ENCODE results near the gene RFX8.
A peak's percentile ranks its signal among the peaks of the same experiment; 100 is the strongest.
"Not testable (repeated sequence)": the region's sequence is repeated elsewhere in the genome, so short reads cannot be mapped to it uniquely, and the experiment has no call there.

RFX8 gene

GRCh38 chr2:101473911-101474701, 806 bp downstream of the RFX8 start:
- Histone ChIP-seq H3K27ac (ENCODE audit: insufficient read depth, low read depth, low read length, poor library complexity, severe bottlenecking) (no peak overlapping the region), H3K27me3 (ENCODE audit: control insufficient read depth, insufficient read depth, low read length, poor library complexity, severe bottlenecking) (peaks cover 29% of the 10 kb centered on the region), H3K9me3 (ENCODE audit: control insufficient read depth, low read length) (no peaks in the 10 kb centered on the region), H3K4me1 (ENCODE audit: control insufficient read depth, insufficient read depth, low read length) (peaks cover 4% of the 10 kb centered on the region), H3K36me3 (ENCODE audit: control insufficient read depth, insufficient read depth, low read length) (no peaks in the 10 kb centered on the region), H3K4me3 (ENCODE audit: insufficient read depth, low read depth, low read length) (peak overlapping the region; percentile 47)
- WGBS, 2 experiments = 2% methylated on average over 92 of the region's 92 CpGs

- H3K36me3 ChIP-seq (ENCODE audit: control insufficient read depth, insufficient read depth, low read length) = no peaks in the 10 kb centered on the region
- H3K9me3 ChIP-seq (ENCODE audit: control insufficient read depth, low read length) = no peaks in the 10 kb centered on the region
- WGBS, 2 experiments = 57 to 62% methylated on average over 3 of the region's 3 CpGs
- H3K27ac ChIP-seq (ENCODE audit: insufficient read depth, low read depth, low read length, poor library complexity, severe bottlenecking) = no peak overlapping the region
- peaks cover 29% of the 10 kb centered on the region for H3K27me3 ChIP-seq (ENCODE audit: control insufficient read depth, insufficient read depth, low read length, poor library complexity, severe bottlenecking)
- peak overlapping the region; percentile 47 for H3K4me3 ChIP-seq (ENCODE audit: insufficient read depth, low read depth, low read length)
- no peaks in the 10 kb centered on the region for H3K4me1 ChIP-seq (ENCODE audit: control insufficient read depth, insufficient read depth, low read length)
Measured at GRCh38 chr2:101473591-101473910, 1.4 kb downstream of the RFX8 start.

GRCh38 chr2:101469863-101470262, 5.0 kb downstream of the RFX8 start:
- H3K4me1 ChIP-seq (ENCODE audit: control insufficient read depth, insufficient read depth, low read length) = peaks cover 12% of the 10 kb centered on the region
- WGBS, 2 experiments = 93 to 94% methylated on average over 4 of the region's 4 CpGs
- H3K9me3 ChIP-seq (ENCODE audit: control insufficient read depth, low read length) = no peaks in the 10 kb centered on the region
- peaks cover 23% of the 10 kb centered on the region for H3K27me3 ChIP-seq (ENCODE audit: control insufficient read depth, insufficient read depth, low read length, poor library complexity, severe bottlenecking)
- no peaks in the 10 kb centered on the region for H3K36me3 ChIP-seq (ENCODE audit: control insufficient read depth, insufficient read depth, low read length)
- H3K4me3 ChIP-seq (ENCODE audit: insufficient read depth, low read depth, low read length) = no peak overlapping the region
- H3K27ac ChIP-seq (ENCODE audit: insufficient read depth, low read depth, low read length, poor library complexity, severe bottlenecking) = no peak overlapping the region

- H3K36me3 ChIP-seq (ENCODE audit: control insufficient read depth, insufficient read depth, low read length) = no peaks in the 10 kb centered on the region
- H3K4me3 ChIP-seq (ENCODE audit: insufficient read depth, low read depth, low read length) = no peak overlapping the region
- H3K27ac ChIP-seq (ENCODE audit: insufficient read depth, low read depth, low read length, poor library complexity, severe bottlenecking) = no peak overlapping the region
- 42 to 45% methylated on average over 4 of the region's 4 CpGs for WGBS, 2 experiments
- H3K27me3 ChIP-seq (ENCODE audit: control insufficient read depth, insufficient read depth, low read length, poor library complexity, severe bottlenecking) = no peaks in the 10 kb centered on the region
- H3K9me3 ChIP-seq (ENCODE audit: control insufficient read depth, low read length) = no peaks in the 10 kb centered on the region
- H3K4me1 ChIP-seq (ENCODE audit: control insufficient read depth, insufficient read depth, low read length) = peaks cover 12% of the 10 kb centered on the region
Measured at GRCh38 chr2:101467306-101467705, 7.6 kb downstream of the RFX8 start.

- no peak overlapping the region for H3K27ac ChIP-seq (ENCODE audit: insufficient read depth, low read depth, low read length, poor library complexity, severe bottlenecking)
- no peak overlapping the region for H3K4me3 ChIP-seq (ENCODE audit: insufficient read depth, low read depth, low read length)
- H3K36me3 ChIP-seq (ENCODE audit: control insufficient read depth, insufficient read depth, low read length) = no peaks in the 10 kb centered on the region
- H3K9me3 ChIP-seq (ENCODE audit: control insufficient read depth, low read length) = no peaks in the 10 kb centered on the region
- no peaks in the 10 kb centered on the region for H3K27me3 ChIP-seq (ENCODE audit: control insufficient read depth, insufficient read depth, low read length, poor library complexity, severe bottlenecking)
- peaks cover 12% of the 10 kb centered on the region for H3K4me1 ChIP-seq (ENCODE audit: control insufficient read depth, insufficient read depth, low read length)
- 94 to 96% methylated on average over 3 of the region's 3 CpGs for WGBS, 2 experiments
Measured at GRCh38 chr2:101466426-101466825, 8.5 kb downstream of the RFX8 start.

GRCh38 chr2:101464841-101465240, 10.1 kb downstream of the RFX8 start:
- Histone ChIP-seq H3K27ac (ENCODE audit: insufficient read depth, low read depth, low read length, poor library complexity, severe bottlenecking) (no peak overlapping the region), H3K9me3 (ENCODE audit: control insufficient read depth, low read length) (no peaks in the 10 kb centered on the region), H3K4me3 (ENCODE audit: insufficient read depth, low read depth, low read length) (no peak overlapping the region), H3K27me3 (ENCODE audit: control insufficient read depth, insufficient read depth, low read length, poor library complexity, severe bottlenecking) (no peaks in the 10 kb centered on the region), H3K36me3 (ENCODE audit: control insufficient read depth, insufficient read depth, low read length) (no peaks in the 10 kb centered on the region), H3K4me1 (ENCODE audit: control insufficient read depth, insufficient read depth, low read length) (peaks cover 12% of the 10 kb centered on the region)
- 75 to 84% methylated on average over 1 of the region's 1 CpG for WGBS, 2 experiments

- no peak overlapping the region for H3K27ac ChIP-seq (ENCODE audit: insufficient read depth, low read depth, low read length, poor library complexity, severe bottlenecking)
- no peaks in the 10 kb centered on the region for H3K27me3 ChIP-seq (ENCODE audit: control insufficient read depth, insufficient read depth, low read length, poor library complexity, severe bottlenecking)
- WGBS, 2 experiments = 89 to 90% methylated on average over 9 to 11 of the region's 11 CpGs
- H3K9me3 ChIP-seq (ENCODE audit: control insufficient read depth, low read length) = no peaks in the 10 kb centered on the region
- no peak overlapping the region for H3K4me3 ChIP-seq (ENCODE audit: insufficient read depth, low read depth, low read length)
- H3K4me1 ChIP-seq (ENCODE audit: control insufficient read depth, insufficient read depth, low read length) = peaks cover 12% of the 10 kb centered on the region
- no peaks in the 10 kb centered on the region for H3K36me3 ChIP-seq (ENCODE audit: control insufficient read depth, insufficient read depth, low read length)
Measured at GRCh38 chr2:101463911-101464641, 10.8 kb downstream of the RFX8 start.

- Histone ChIP-seq H3K36me3 (ENCODE audit: control insufficient read depth, insufficient read depth, low read length) (no peaks in the 10 kb centered on the region), H3K4me3 (ENCODE audit: insufficient read depth, low read depth, low read length) (no peak overlapping the region), H3K27me3 (ENCODE audit: control insufficient read depth, insufficient read depth, low read length, poor library complexity, severe bottlenecking) (no peaks in the 10 kb centered on the region), H3K9me3 (ENCODE audit: control insufficient read depth, low read length) (no peaks in the 10 kb centered on the region), H3K4me1 (ENCODE audit: control insufficient read depth, insufficient read depth, low read length) (peaks cover 12% of the 10 kb centered on the region), H3K27ac (ENCODE audit: insufficient read depth, low read depth, low read length, poor library complexity, severe bottlenecking) (no peak overlapping the region)
- WGBS, 2 experiments = 90 to 91% methylated on average over 8 of the region's 8 CpGs
Measured at GRCh38 chr2:101463421-101463820, 11.5 kb downstream of the RFX8 start.

- no peaks in the 10 kb centered on the region for H3K9me3 ChIP-seq (ENCODE audit: control insufficient read depth, low read length)
- no peak overlapping the region for H3K4me3 ChIP-seq (ENCODE audit: insufficient read depth, low read depth, low read length)
- no peaks in the 10 kb centered on the region for H3K4me1 ChIP-seq (ENCODE audit: control insufficient read depth, insufficient read depth, low read length)
- no peaks in the 10 kb centered on the region for H3K36me3 ChIP-seq (ENCODE audit: control insufficient read depth, insufficient read depth, low read length)
- 85 to 93% methylated on average over 1 to 2 of the region's 2 CpGs for WGBS, 2 experiments
- no peaks in the 10 kb centered on the region for H3K27me3 ChIP-seq (ENCODE audit: control insufficient read depth, insufficient read depth, low read length, poor library complexity, severe bottlenecking)
- no peak overlapping the region for H3K27ac ChIP-seq (ENCODE audit: insufficient read depth, low read depth, low read length, poor library complexity, severe bottlenecking)
Measured at GRCh38 chr2:101461381-101461780, 13.5 kb downstream of the RFX8 start.

GRCh38 chr2:101454408-101454807, 20.5 kb downstream of the RFX8 start:
- H3K9me3 ChIP-seq (ENCODE audit: control insufficient read depth, low read length); H3K27ac ChIP-seq (ENCODE audit: insufficient read depth, low read depth, low read length, poor library complexity, severe bottlenecking); H3K4me1 ChIP-seq (ENCODE audit: control insufficient read depth, insufficient read depth, low read length); H3K4me3 ChIP-seq (ENCODE audit: insufficient read depth, low read depth, low read length); H3K36me3 ChIP-seq (ENCODE audit: control insufficient read depth, insufficient read depth, low read length); H3K27me3 ChIP-seq (ENCODE audit: control insufficient read depth, insufficient read depth, low read length, poor library complexity, severe bottlenecking): not testable (repeated sequence)
- WGBS, 2 experiments = 82 to 98% methylated on average over 3 of the region's 3 CpGs

Measured in ectodermal cell (in vitro differentiated cells).